Upper lobe of left lung (tissue), 6 donors: Measurements from ENCODE around the gene CUEDC1. TPM values are rescaled to one million over a fixed set of nuclear protein-coding genes. Genes with fewer than 3 reads are reported as not detected.

Experiments
- ATAC-seq, 2 donors: fragments of 200-7000 bp; cut with Tn5 transposase; one replicate each; pipeline ENCODE4 v1.9.1; 2022; ENCODE audit warnings: mild to moderate bottlenecking in 2 of 2, moderate library complexity in 2 of 2; ENCODE audit not compliant: low FRiP score in 2 of 2
- DNase-seq, 2 donors: peaks; one replicate each; pipeline ENCODE4 v3.0.0-alpha.2; 2019 to 2020
- H3K27ac ChIP-seq, 4 donors: fragments of 200-600 bp; sonication (generic); one replicate each; pipeline ENCODE4 v1.5.1; 2016 to 2019
- H3K27me3 ChIP-seq, 4 donors: fragments of 200-600 bp; sonication (generic); one replicate each; pipeline ENCODE4 v1.5.1; 2017 to 2019
- H3K36me3 ChIP-seq, 4 donors: fragments of 200-600 bp; sonication (generic); one replicate each; pipeline ENCODE4 v1.5.1; 2016 to 2019
- H3K4me1 ChIP-seq, 4 donors: fragments of 200-600 bp; sonication (generic); one replicate each; pipeline ENCODE4 v1.5.1; 2018 to 2019
- H3K4me3 ChIP-seq, 4 donors: fragments of 200-600 bp; sonication (generic); one replicate each; pipeline ENCODE4 v1.5.1; 2017 to 2019; ENCODE audit warnings: mild to moderate bottlenecking in 2 of 4, moderate library complexity in 1 of 4
- H3K9me3 ChIP-seq, 4 donors: fragments of 200-600 bp; sonication (generic); one replicate each; pipeline ENCODE4 v1.5.1; 2018 to 2019
- EP300 ChIP-seq, 4 donors: sonication (generic); formaldehyde crosslinking; IDR thresholded peaks; one replicate each; pipeline ENCODE4 v1.5.1; 2017; ENCODE audit warnings: antibody characterized with exemption in 4 of 4, control low read depth in 2 of 4
- POLR2A ChIP-seq, 4 donors: fragments of 450-650 bp; IDR thresholded peaks; one replicate each; pipeline ENCODE4 v1.5.1; 2016 to 2017; ENCODE audit warnings: antibody characterized with exemption in 4 of 4, mild to moderate bottlenecking in 2 of 4
- POLR2AphosphoS5 ChIP-seq, 2 donors: sonication (generic); formaldehyde crosslinking; IDR thresholded peaks; one replicate each; pipeline ENCODE4 v1.5.1; 2017; ENCODE audit warnings: antibody characterized with exemption in 2 of 2
- WGBS, 2 donors: methylation state at CpG; one replicate each; pipeline ENCODE4 v1.1.5; 2017 to 2018; 5-methylcytosine and 5-hydroxymethylcytosine counted together
- total RNA-seq, 6 donors: library from RNA; depleted of rRNA in 4 of 6; stranded (reverse); fragments of >200 nt in 4 of 6; gene quantifications; one replicate each; pipeline versions ENCODE4 v1.1.0 to v1.2.1, GENCODE V29; 2016 to 2021
- TF ChIP-seq, protein P1 (sequence below), 6 experiments: fragments of 450-650 bp in 4 of 6; fragments of 200-600 bp in 2 of 6; sonication (generic) in 2 of 6; IDR thresholded peaks; one replicate each; pipeline ENCODE4 v1.5.1; 2016 to 2019; ENCODE audit warnings: antibody characterized with exemption in 6 of 6
- donor health status: DM: no; HTN: no; CAD: no; lungs with moderate emphysema.
- donor health status: DM: no; HTN: yes; CAD: no; lungs with severe emphysema.

Gene CUEDC1
- total RNA-seq, 6 donors from 2014 or later, result 33.3 to 119 (median 54.4) TPM

DNA sequence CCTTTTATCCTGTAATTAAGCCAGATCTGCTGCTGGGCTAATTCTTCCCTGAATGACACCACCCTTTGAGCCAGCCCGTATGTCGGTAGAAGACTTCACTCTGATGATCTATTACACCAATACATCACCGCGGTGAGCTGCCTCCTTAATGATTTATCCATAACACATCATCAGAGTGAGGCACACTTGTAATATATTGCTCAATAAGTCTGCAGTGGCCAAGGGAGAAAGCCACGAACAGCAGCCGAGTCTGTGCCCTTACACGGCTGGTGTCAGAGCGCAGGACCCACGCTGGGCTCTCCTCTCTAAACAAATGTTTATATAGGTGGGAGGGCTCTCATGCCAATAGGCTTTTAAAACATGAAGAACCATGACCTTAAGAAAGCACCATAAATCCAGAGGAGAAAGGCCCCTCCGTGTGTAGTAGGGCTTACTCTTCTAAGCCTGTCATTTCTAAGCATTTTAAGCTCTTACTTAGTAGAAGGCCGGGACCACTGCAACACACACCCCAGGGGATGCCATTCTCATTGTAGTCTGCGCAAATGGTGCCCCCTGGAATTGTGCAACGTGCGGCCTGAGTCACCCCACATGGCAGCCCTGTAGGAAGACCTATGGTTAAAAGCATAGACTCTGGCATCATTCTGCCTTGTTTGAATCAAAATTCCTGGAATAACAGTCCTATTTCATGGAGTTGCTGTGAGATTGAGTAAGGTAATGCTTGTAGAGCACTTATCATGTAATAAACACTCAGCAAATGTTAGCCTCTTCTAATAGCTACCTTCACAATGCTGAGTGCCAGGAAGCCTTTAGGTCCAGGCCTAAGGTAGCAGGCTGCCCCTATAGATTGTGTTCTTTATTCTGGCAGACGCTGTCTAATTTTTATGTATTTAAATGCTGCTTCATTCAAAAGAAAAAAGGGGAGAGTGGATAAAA lies 131.5 kb downstream of the CUEDC1 start:
- H3K4me3 ChIP-seq, result no peak overlapping the region
- WGBS, 2 donors, result 63 to 69% methylated on average over 9 to 15 of the region's 15 CpGs
- H3K9me3 ChIP-seq, result no peaks in the 10 kb centered on the region
- ATAC-seq (no peak), DNase-seq (no peak)
- H3K27me3 ChIP-seq, result no peaks in the 10 kb centered on the region
- H3K4me1 ChIP-seq, result peaks cover 0 to 4% (median 0%) of the 10 kb centered on the region in 4 donors
- no peaks in the 10 kb centered on the region for H3K36me3 ChIP-seq
- TF ChIP-seq, protein P1, sequence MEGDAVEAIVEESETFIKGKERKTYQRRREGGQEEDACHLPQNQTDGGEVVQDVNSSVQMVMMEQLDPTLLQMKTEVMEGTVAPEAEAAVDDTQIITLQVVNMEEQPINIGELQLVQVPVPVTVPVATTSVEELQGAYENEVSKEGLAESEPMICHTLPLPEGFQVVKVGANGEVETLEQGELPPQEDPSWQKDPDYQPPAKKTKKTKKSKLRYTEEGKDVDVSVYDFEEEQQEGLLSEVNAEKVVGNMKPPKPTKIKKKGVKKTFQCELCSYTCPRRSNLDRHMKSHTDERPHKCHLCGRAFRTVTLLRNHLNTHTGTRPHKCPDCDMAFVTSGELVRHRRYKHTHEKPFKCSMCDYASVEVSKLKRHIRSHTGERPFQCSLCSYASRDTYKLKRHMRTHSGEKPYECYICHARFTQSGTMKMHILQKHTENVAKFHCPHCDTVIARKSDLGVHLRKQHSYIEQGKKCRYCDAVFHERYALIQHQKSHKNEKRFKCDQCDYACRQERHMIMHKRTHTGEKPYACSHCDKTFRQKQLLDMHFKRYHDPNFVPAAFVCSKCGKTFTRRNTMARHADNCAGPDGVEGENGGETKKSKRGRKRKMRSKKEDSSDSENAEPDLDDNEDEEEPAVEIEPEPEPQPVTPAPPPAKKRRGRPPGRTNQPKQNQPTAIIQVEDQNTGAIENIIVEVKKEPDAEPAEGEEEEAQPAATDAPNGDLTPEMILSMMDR (IDR thresholded peaks at IDR 0.05), result no peak
- TF ChIP-seq POLR2A (IDR thresholded peaks at IDR 0.05) (no peak), EP300 (IDR thresholded peaks at IDR 0.05) (no peak), POLR2AphosphoS5 (IDR thresholded peaks at IDR 0.05) (no peak)
- H3K27ac ChIP-seq, result no peak overlapping the region

DNA sequence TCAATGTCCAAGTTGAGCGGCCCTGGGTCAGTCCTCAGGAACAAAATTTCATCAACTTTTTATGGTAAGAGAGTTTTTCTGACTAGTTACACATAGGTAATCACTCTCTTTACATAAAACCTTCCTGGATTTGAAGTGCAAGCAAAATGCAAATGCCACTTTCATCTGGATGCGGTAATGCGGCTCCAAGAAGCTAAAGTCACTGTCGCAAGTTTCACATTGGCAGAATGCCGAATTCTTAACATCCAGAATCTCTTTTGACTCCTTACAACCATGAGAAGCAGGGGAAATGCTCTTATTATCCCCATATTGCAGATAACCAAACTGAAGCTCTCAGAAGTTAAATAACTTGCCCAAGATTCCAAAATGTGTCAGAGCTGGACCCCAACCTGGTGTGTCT lies 135.3 kb downstream of the CUEDC1 start:
- H3K36me3 ChIP-seq, result no peaks in the 10 kb centered on the region
- no peak for ATAC-seq
- 91 to 93% methylated on average over 5 of the region's 5 CpGs for WGBS, 2 donors

DNA sequence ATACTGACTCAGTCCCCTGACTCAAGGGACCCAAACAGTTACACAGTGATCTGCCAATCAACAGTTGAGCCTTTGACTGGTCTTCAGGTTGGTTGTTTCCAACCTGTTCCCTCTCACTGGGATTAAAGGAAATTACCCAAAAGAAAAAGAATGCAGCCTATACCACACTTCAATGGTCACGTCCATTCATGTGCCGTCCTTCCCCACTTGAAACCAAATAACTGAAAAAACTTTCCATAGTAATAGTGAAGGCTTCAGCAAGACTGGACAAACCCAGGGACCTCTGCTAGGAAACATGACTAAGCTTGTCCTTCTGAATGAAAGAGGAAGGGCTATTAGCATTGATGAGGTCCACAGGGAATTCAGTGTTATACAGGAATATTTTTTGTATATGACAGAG lies 135.9 kb downstream of the CUEDC1 start:
- Histone ChIP-seq H3K9me3 (no peaks in the 10 kb centered on the region), H3K27ac (no peak overlapping the region), H3K4me1 (peaks cover 0 to 4% (median 0%) of the 10 kb centered on the region in 4 donors), H3K27me3 (no peaks in the 10 kb centered on the region), H3K4me3 (no peak overlapping the region), H3K36me3 (no peaks in the 10 kb centered on the region)
- WGBS, 2 donors, result 72% methylated on average over 2 of the region's 2 CpGs
- ATAC-seq (no peak), DNase-seq (no peak)
- no peak for TF ChIP-seq POLR2A (IDR thresholded peaks at IDR 0.05)
- TF ChIP-seq EP300 (IDR thresholded peaks at IDR 0.05), result no peak
- TF ChIP-seq, protein P1 (IDR thresholded peaks at IDR 0.05), result no peak
- TF ChIP-seq POLR2AphosphoS5 (IDR thresholded peaks at IDR 0.05), result no peak

More for the DNA sequence above, 135.3 kb downstream of the CUEDC1 start:
- peaks cover 0 to 4% (median 0%) of the 10 kb centered on the region in 4 donors for H3K4me1 ChIP-seq
- H3K27me3 ChIP-seq, result no peaks in the 10 kb centered on the region
- no peaks in the 10 kb centered on the region for H3K9me3 ChIP-seq
- no peak for DNase-seq
- no peak for TF ChIP-seq POLR2A (IDR thresholded peaks at IDR 0.05)
- no peak for TF ChIP-seq EP300 (IDR thresholded peaks at IDR 0.05)
- TF ChIP-seq POLR2AphosphoS5 (IDR thresholded peaks at IDR 0.05), result no peak
- TF ChIP-seq, protein P1 (IDR thresholded peaks at IDR 0.05), result no peak
- no peak overlapping the region for H3K4me3 ChIP-seq
- H3K27ac ChIP-seq, result no peak overlapping the region

DNA sequence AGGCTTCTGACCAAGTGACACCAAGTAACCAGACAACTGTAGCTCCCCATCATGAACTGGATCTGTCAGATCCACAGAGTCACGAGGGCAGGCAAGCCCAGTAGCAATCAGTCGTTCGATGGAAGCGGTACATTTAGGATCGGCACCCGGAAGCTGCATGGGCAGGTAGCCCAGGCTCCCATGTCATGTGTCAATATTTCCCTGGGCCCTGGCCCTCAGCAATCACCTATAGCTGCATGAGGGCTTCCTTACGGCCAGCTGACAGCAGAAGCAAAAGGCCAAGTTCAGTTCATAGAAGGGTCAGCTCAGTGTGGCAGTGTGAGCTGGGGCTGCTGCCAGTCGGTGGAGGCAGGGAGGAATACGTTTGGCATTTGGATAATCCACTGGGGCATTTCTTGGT lies 137.1 kb downstream of the CUEDC1 start:
- WGBS, 2 donors, result 85 to 86% methylated on average over 8 to 9 of the region's 9 CpGs
- no peaks in the 10 kb centered on the region for H3K27me3 ChIP-seq
- ATAC-seq (no peak), DNase-seq (no peak)
- TF ChIP-seq POLR2AphosphoS5 (IDR thresholded peaks at IDR 0.05), result no peak
- H3K4me3 ChIP-seq, result no peak overlapping the region
- H3K4me1 ChIP-seq, result no peaks in the 10 kb centered on the region
- no peaks in the 10 kb centered on the region for H3K36me3 ChIP-seq
- no peaks in the 10 kb centered on the region for H3K9me3 ChIP-seq
- H3K27ac ChIP-seq, result no peak overlapping the region

DNA sequence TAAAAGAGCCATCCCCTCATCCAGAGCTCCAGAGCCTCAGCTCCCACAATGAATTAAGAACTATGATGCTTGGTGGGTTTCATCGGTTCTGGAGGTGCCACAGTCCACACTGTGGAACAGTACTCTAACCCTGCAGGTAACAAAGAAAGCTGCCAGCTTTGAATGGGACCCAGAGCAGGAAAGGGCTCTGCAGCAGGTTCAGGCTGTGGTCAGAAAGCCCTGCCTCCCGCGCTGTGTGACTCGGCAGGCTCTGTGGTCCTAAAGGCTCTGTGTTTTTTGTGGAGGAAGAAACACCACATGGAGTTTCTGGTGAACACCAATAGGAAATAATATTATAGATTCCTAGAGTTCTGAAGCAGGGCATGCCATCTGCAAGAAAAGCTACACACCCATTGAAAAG lies 137.9 kb downstream of the CUEDC1 start:
- no peak overlapping the region for H3K4me3 ChIP-seq
- WGBS, 2 donors, result 83 to 96% methylated on average over 4 of the region's 4 CpGs

More for the DNA sequence above, 137.9 kb downstream of the CUEDC1 start:
- ATAC-seq, result no peak
- no peak for TF ChIP-seq EP300 (IDR thresholded peaks at IDR 0.05)
- no peak for TF ChIP-seq POLR2AphosphoS5 (IDR thresholded peaks at IDR 0.05)
- TF ChIP-seq, protein P1 (IDR thresholded peaks at IDR 0.05), result no peak
- no peak for TF ChIP-seq POLR2A (IDR thresholded peaks at IDR 0.05)
- no peaks in the 10 kb centered on the region for H3K9me3 ChIP-seq
- DNase-seq, result no peak
- no peaks in the 10 kb centered on the region for H3K36me3 ChIP-seq
- H3K27me3 ChIP-seq, result no peaks in the 10 kb centered on the region
- H3K4me1 ChIP-seq, result no peaks in the 10 kb centered on the region
- H3K27ac ChIP-seq, result no peak overlapping the region
